HCT116 (cell line): ENCODE measurements around the gene MATN3. TPM values are rescaled to one million over a fixed set of nuclear protein-coding genes. Genes with fewer than 3 reads are reported as not detected.

Source experiments
- ATAC-seq: fragments of 200-7000 bp; cut with Tn5 transposase; 2 replicates; pipeline ENCODE4 v1.9.1; 2020; ENCODE audit warnings: mild to moderate bottlenecking, moderate library complexity
- Bru-seq: library from RNA; stranded (reverse); fragments of 400-500 nt; gene quantifications from one replicate; lab custom pipeline; 2021; lab: Mats Ljungman, UMichigan
- BruChase-seq, 2 experiments: library from RNA; stranded (reverse); fragments of 400-500 nt; gene quantifications; one replicate each; lab custom pipeline; 2021; lab: Mats Ljungman, UMichigan
- BruUV-seq: library from RNA; stranded (reverse); fragments of 400-500 nt; replicated peaks from 2 replicates; lab custom pipeline; 2021; lab: Mats Ljungman, UMichigan
- CTCF ChIA-PET: fragments of 300-600 bp; sonication (Branson Sonifier 250); formaldehyde crosslinking; loops from one replicate; lab custom pipeline; 2021; ENCODE audit warnings: antibody characterized with exemption; lab: Charles Lee
- POLR2A ChIA-PET: fragments of 300-600, 350-600 bp; sonication (Branson Sonifier 250); formaldehyde crosslinking; loops from one replicate; lab custom pipeline; 2021; ENCODE audit warnings: antibody characterized with exemption; lab: Charles Lee
- RAD21 ChIA-PET, 2 experiments: fragments of 300-600 bp; sonication (Branson Sonifier 250); formaldehyde crosslinking; loops; one replicate each; lab custom pipeline; 2023; ENCODE audit warnings: low total read pairs in 2 of 2; ENCODE audit not compliant: uncharacterized antibody in 2 of 2, unreplicated experiment in 2 of 2, low non-redundant PET in 1 of 2; lab: Charles Lee
- DNase-seq: peaks from one replicate; pipeline ENCODE4 v3.0.0-alpha.2; 2010; ENCODE audit warnings: low read depth, low spot score
- H2AFZ ChIP-seq: fragments of 200-600 bp; shearing (Covaris generic), sonication (generic); 2 replicates; pipeline ENCODE4 v1.6.1; 2017; ENCODE audit warnings: low read depth, mixed run types, mixed read lengths, antibody characterized with exemption, low read length; ENCODE audit not compliant: poor library complexity, severe bottlenecking
- H3K27ac ChIP-seq: 2 replicates; pipeline ENCODE4 v1.5.1; 2012; ENCODE audit warnings: low read depth, low read length
- H3K27me3 ChIP-seq: fragments of 200-600 bp; sonication (generic); 2 replicates; pipeline ENCODE4 v1.6.1; 2016; ENCODE audit warnings: mixed run types, low read length, mixed read lengths; ENCODE audit not compliant: insufficient read depth
- H3K36me3 ChIP-seq, 2 experiments: fragments of 200-500 bp in 1 of 2; fragments of 200-600 bp in 1 of 2; sonication (Bioruptor generic) in 1 of 2; sonication (generic) in 1 of 2; 2 replicates each; pipeline versions ENCODE4 v1.5.1 to v1.6.1; 2014 to 2016; ENCODE audit warnings: low read length in 2 of 2, inconsistent platforms in 1 of 2, mixed read lengths in 1 of 2, mixed run types in 1 of 2; ENCODE audit not compliant: insufficient read depth in 2 of 2, control insufficient read depth in 1 of 2
- H3K4me1 ChIP-seq, 2 experiments: fragments of 200-600 bp in 1 of 2; sonication (generic) in 1 of 2; 2 replicates each; pipeline versions ENCODE4 v1.5.1 to v1.6.1; 2012 to 2017; ENCODE audit warnings: low read length in 2 of 2, inconsistent platforms in 1 of 2, mild to moderate bottlenecking in 1 of 2, mixed read lengths in 1 of 2, mixed run types in 1 of 2, moderate library complexity in 1 of 2; ENCODE audit not compliant: insufficient read depth in 2 of 2, control insufficient read depth in 1 of 2
- H3K4me2 ChIP-seq: fragments of 200-600 bp; sonication (generic); 2 replicates; pipeline ENCODE4 v1.6.1; 2017; ENCODE audit warnings: mixed run types, low read length, mixed read lengths
- H3K4me3 ChIP-seq, 2 experiments: fragments of 200-600 bp in 1 of 2; sonication (generic) in 1 of 2; replicated peaks in 1 of 2; 2 replicates each; pipeline ENCODE4 v1.5.1; 2011 to 2016; ENCODE audit warnings: low read length in 2 of 2, control low read depth in 1 of 2, low read depth in 1 of 2, mild to moderate bottlenecking in 1 of 2, mixed read lengths in 1 of 2, mixed run types in 1 of 2
- H3K79me2 ChIP-seq: fragments of 200-600 bp; sonication (generic); 2 replicates; pipeline ENCODE4 v1.6.1; 2017; ENCODE audit warnings: mild to moderate bottlenecking, mixed run types, low read length, moderate library complexity, mixed read lengths; ENCODE audit not compliant: insufficient read depth
- H3K9ac ChIP-seq: fragments of 200-600 bp; sonication (generic); 2 replicates; pipeline ENCODE4 v1.6.1; 2016; ENCODE audit warnings: low read length, mixed read lengths
- H3K9me2 ChIP-seq: fragments of 200-600 bp; sonication (generic), shearing (Covaris generic); 2 replicates; pipeline ENCODE4 v1.6.1; 2017; ENCODE audit warnings: mixed run types, mild to moderate bottlenecking, moderate library complexity; ENCODE audit not compliant: insufficient read depth
- H3K9me3 ChIP-seq, 2 experiments: fragments of 200-500 bp in 1 of 2; fragments of 200-600 bp in 1 of 2; sonication (Bioruptor generic) in 1 of 2; sonication (generic) in 1 of 2; 2 replicates each; pipeline ENCODE4 v1.6.1; 2014 to 2017; ENCODE audit warnings: low read length in 2 of 2, mixed read lengths in 2 of 2, inconsistent platforms in 1 of 2, low read depth in 1 of 2, mild to moderate bottlenecking in 1 of 2, mixed run types in 1 of 2, moderate library complexity in 1 of 2; ENCODE audit not compliant: control insufficient read depth in 1 of 2, insufficient read depth in 1 of 2
- H4K20me1 ChIP-seq: fragments of 200-600 bp; sonication (generic), shearing (Covaris generic); 2 replicates; pipeline ENCODE4 v1.6.1; 2017; ENCODE audit warnings: mixed run types, mild to moderate bottlenecking, moderate library complexity; ENCODE audit not compliant: insufficient read depth
- ATF3 ChIP-seq: IDR thresholded peaks from 2 replicates; pipeline ENCODE4 v1.6.1; 2012
- CEBPB ChIP-seq: IDR thresholded peaks from 2 replicates; pipeline ENCODE4 v1.6.1; 2012; ENCODE audit warnings: low read depth
- ELF1 ChIP-seq: IDR thresholded peaks from 2 replicates; pipeline ENCODE4 v1.6.1; 2012; ENCODE audit warnings: low read depth, borderline replicate concordance
- EZH2phosphoT487 ChIP-seq: fragments of 200-600 bp; IDR thresholded peaks from 2 replicates; pipeline ENCODE4 v1.6.1; 2018; ENCODE audit warnings: antibody characterized with exemption, borderline replicate concordance
- FOSL1 ChIP-seq: IDR thresholded peaks from 2 replicates; pipeline ENCODE4 v1.6.1; 2012; ENCODE audit warnings: low read depth
- POLR2A ChIP-seq: IDR thresholded peaks from 2 replicates; pipeline ENCODE4 v1.7.0; 2011; ENCODE audit warnings: borderline replicate concordance; ENCODE audit not compliant: insufficient read depth, insufficient read length; ENCODE audit errors: extremely low read depth
- RAD21 ChIP-seq: IDR thresholded peaks from 2 replicates; pipeline ENCODE4 v1.6.1; 2012; ENCODE audit warnings: low read depth, mild to moderate bottlenecking
- REST ChIP-seq: IDR thresholded peaks from 2 replicates; pipeline ENCODE4 v1.6.1; 2012; ENCODE audit warnings: low read depth
- SRF ChIP-seq: IDR thresholded peaks from 2 replicates; pipeline ENCODE4 v1.6.1; 2012; ENCODE audit warnings: low read depth
- ZFX ChIP-seq: fragments of 450-650 bp; IDR thresholded peaks from 2 replicates; pipeline ENCODE4 v1.6.1; 2017
- intact Hi-C: fragments of 100-400 bp; cut with micrococcal nuclease; formaldehyde crosslinking; loops from 2 replicates; pipeline ENCODE4 v1.10.0; 2022
- long read RNA-seq: library from polyadenylated mRNA; unstranded; transcript quantifications from one replicate; pipeline ENCODE4 v2.0.0, GENCODE V29; 2021; ENCODE audit not compliant: unreplicated experiment
- polyA plus RNA-seq: library from polyadenylated mRNA; unstranded; fragments of >200 nt; gene quantifications from 2 replicates; pipeline ENCODE4 v1.2.1, GENCODE V29; 2012; ENCODE audit warnings: missing spikeins
- total RNA-seq: library from RNA; stranded (reverse); gene quantifications from one replicate; pipeline ENCODE4 v1.2.1, GENCODE V29; 2021; ENCODE audit not compliant: unreplicated experiment
- TF ChIP-seq, protein P1 (sequence below), 3 experiments: fragments of 200-600 bp in 1 of 3; sonication (generic) in 1 of 3; IDR thresholded peaks in 2 of 3; conservative IDR thresholded peaks in 1 of 3; 2 replicates each; pipeline ENCODE4 v1.5.1; 2012 to 2017; ENCODE audit warnings: low read depth in 2 of 3, low read length in 2 of 3, antibody characterized with exemption in 1 of 3, borderline replicate concordance in 1 of 3, control low read depth in 1 of 3, mild to moderate bottlenecking in 1 of 3, mixed read lengths in 1 of 3, mixed run types in 1 of 3, moderate library complexity in 1 of 3; ENCODE audit not compliant: insufficient read depth in 1 of 3

The MATN3 gene, protein sequence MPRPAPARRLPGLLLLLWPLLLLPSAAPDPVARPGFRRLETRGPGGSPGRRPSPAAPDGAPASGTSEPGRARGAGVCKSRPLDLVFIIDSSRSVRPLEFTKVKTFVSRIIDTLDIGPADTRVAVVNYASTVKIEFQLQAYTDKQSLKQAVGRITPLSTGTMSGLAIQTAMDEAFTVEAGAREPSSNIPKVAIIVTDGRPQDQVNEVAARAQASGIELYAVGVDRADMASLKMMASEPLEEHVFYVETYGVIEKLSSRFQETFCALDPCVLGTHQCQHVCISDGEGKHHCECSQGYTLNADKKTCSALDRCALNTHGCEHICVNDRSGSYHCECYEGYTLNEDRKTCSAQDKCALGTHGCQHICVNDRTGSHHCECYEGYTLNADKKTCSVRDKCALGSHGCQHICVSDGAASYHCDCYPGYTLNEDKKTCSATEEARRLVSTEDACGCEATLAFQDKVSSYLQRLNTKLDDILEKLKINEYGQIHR
- total RNA-seq, result not detected
- not detected in 2 replicates for polyA plus RNA-seq
- percentile 4 among the genes with signal in this experiment for Bru-seq, nascent RNA
- BruChase-seq, experiment 1, labeled RNA remaining after a 6-hour chase, result percentile 13 among the genes with signal in this experiment
- BruChase-seq, experiment 2, labeled RNA remaining after a 2-hour chase, result percentile 7 among the genes with signal in this experiment
- long read RNA-seq, result 0 reads

GRCh38 chr2:20012282-20013125 is at the start of gene MATN3:
TSS of gene MATN3 (minus strand) at chr2:20012668. CDS start at chr2:20012631, 37 bp downstream.
- RAD21 ChIA-PET, result no interaction called here

DNA sequence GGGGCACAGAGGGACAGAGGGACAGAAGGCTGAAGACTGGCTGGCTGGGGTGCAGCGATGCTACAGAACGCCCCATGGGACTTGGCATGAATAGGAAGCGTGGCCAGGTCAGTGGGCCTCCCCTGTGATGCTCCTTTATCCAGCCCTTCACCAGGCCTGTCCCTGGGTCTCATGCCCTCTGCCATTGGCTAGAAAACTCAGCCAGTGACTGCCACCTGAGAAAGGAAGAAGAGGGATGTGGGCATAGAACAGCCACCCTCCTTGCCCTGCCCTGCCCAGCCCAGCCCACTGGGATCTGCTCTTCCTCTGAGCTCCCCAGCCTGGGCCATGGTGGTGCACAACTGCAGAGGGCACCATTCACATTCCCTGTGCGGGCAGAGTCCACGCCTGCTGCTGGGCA is 49.5 kb upstream of the MATN3 start:
- H3K27ac ChIP-seq, result no peak overlapping the region
- no peak overlapping the region for H3K4me3 ChIP-seq
- ChIA-PET POLR2A (interaction anchor here (1.7 kb wide), 1 partner anchor 9 kb away, joined by 4 read pairs; no protein-coding TSS in a partner anchor), RAD21 (no interaction called here), CTCF (interaction anchor here (0.8 kb wide), 1 partner anchor 9 kb away, joined by 4 read pairs; no protein-coding TSS in a partner anchor)
- H3K27me3 ChIP-seq, result no peaks in the 10 kb centered on the region
- ATAC-seq, result no peak
- H3K4me2 ChIP-seq, result no peak overlapping the region
- no TSS peak for BruUV-seq
- no peak for DNase-seq
- H2AFZ ChIP-seq, result no peak overlapping the region
- H3K79me2 ChIP-seq, result no peaks in the 10 kb centered on the region
- intact Hi-C loops, result no loop called here
- H3K9me3 ChIP-seq, result no peaks in the 10 kb centered on the region
- H3K36me3 ChIP-seq, result no peaks in the 10 kb centered on the region
- peaks cover 0 to 10% of the 10 kb centered on the region in 2 experiments; a peak in 3 of 4 replicates for H3K4me1 ChIP-seq
- no peaks in the 10 kb centered on the region for H4K20me1 ChIP-seq
- H3K9ac ChIP-seq, result no peak overlapping the region
- H3K9me2 ChIP-seq, result no peaks in the 10 kb centered on the region
- no peak for TF ChIP-seq SRF
- no peak for TF ChIP-seq REST
- no peak for TF ChIP-seq EZH2phosphoT487
- TF ChIP-seq, protein P1, sequence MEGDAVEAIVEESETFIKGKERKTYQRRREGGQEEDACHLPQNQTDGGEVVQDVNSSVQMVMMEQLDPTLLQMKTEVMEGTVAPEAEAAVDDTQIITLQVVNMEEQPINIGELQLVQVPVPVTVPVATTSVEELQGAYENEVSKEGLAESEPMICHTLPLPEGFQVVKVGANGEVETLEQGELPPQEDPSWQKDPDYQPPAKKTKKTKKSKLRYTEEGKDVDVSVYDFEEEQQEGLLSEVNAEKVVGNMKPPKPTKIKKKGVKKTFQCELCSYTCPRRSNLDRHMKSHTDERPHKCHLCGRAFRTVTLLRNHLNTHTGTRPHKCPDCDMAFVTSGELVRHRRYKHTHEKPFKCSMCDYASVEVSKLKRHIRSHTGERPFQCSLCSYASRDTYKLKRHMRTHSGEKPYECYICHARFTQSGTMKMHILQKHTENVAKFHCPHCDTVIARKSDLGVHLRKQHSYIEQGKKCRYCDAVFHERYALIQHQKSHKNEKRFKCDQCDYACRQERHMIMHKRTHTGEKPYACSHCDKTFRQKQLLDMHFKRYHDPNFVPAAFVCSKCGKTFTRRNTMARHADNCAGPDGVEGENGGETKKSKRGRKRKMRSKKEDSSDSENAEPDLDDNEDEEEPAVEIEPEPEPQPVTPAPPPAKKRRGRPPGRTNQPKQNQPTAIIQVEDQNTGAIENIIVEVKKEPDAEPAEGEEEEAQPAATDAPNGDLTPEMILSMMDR (IDR thresholded peaks at IDR 0.05 in 2 of 3, conservative IDR thresholded peaks at IDR 0.05 in 1 of 3; ENCODE audit: borderline replicate concordance in 1 of 3, insufficient read depth in 1 of 3, low read depth in 2 of 3, low read length in 2 of 3), result no peak
- no peak for TF ChIP-seq CEBPB
- no peak for TF ChIP-seq RAD21
- no peak for TF ChIP-seq ATF3

More at GRCh38 chr2:20012282-20013125, at the start of gene MATN3:
- Histone ChIP-seq H4K20me1 (no peaks in the 10 kb centered on the region), H3K9me2 (no peaks in the 10 kb centered on the region), H3K36me3 (no peaks in the 10 kb centered on the region), H3K9ac (no peak within 1 kb of the TSS), H3K27me3 (no peaks in the 10 kb centered on the region), H3K79me2 (no peaks in the 10 kb centered on the region), H3K27ac (no peak within 1 kb of the TSS), H2AFZ (no peak within 1 kb of the TSS), H3K9me3 (no peaks in the 10 kb centered on the region), H3K4me1 (no peaks in the 10 kb centered on the region), H3K4me2 (no peak within 1 kb of the TSS), H3K4me3 (no peak within 1 kb of the TSS)
- CTCF ChIA-PET, result no interaction called here
- TF ChIP-seq ZFX, result no peak
- TF ChIP-seq SRF, result no peak
- TF ChIP-seq FOSL1, result no peak
- TF ChIP-seq POLR2A, result no peak
- TF ChIP-seq ELF1, result no peak
- POLR2A ChIA-PET, result no interaction called here
- peak; percentile 51 for ATAC-seq
- intact Hi-C loops, result no loop called here
- no TSS peak for BruUV-seq
- DNase-seq, result no peak
